ENCODE results near the gene OR10A6. TPM values are rescaled to one million over a fixed set of nuclear protein-coding genes. Genes with fewer than 3 reads are reported as not detected.

OR10A6 gene
- total and polyA plus RNA-seq, 4 experiments from 2014 or later = not detected

- intact Hi-C loops (cut with micrococcal nuclease) = no loop called here
- no peak overlapping the region for H3K4me3 Mint-ChIP-seq
- peaks cover 10 to 29% of the 10 kb centered on the region in 2 donors for H3K27me3 Mint-ChIP-seq
- CTCF ChIA-PET (ENCODE audit: partially characterized antibody) = no interaction called here
- no peak for DNase-seq
- H3K27ac ChIP-seq (ENCODE audit: low read depth, low read length) = no peak overlapping the region
- H3K9me3 ChIP-seq (ENCODE audit: control insufficient read depth in 1 of 2, low read length in 2 of 2) = no peaks in the 10 kb centered on the region
- H3K36me3 ChIP-seq (ENCODE audit: insufficient read depth, low read length) = no peaks in the 10 kb centered on the region
- no peaks in the 10 kb centered on the region for H3K36me3 Mint-ChIP-seq
- H3K27me3 ChIP-seq (ENCODE audit: insufficient read depth, low read length) = no peaks in the 10 kb centered on the region
- POLR2A ChIA-PET (ENCODE audit: partially characterized antibody) = no interaction called here
- H3K4me1 ChIP-seq (ENCODE audit: insufficient read depth, low read length) = no peaks in the 10 kb centered on the region
- H3K4me1 Mint-ChIP-seq = no peaks in the 10 kb centered on the region
- no peak overlapping the region for H3K4me3 ChIP-seq (ENCODE audit: low read length in 2 of 2)
- no peak overlapping the region for H3K27ac Mint-ChIP-seq
- peaks cover 0 to 9% (median 0%) of the 10 kb centered on the region in 8 donors for H3K9me3 Mint-ChIP-seq
Observed at GRCh38 chr11:7903940-7904339, 27.1 kb downstream of the OR10A6 start.

GRCh38 chr11:7901319-7901854, 29.7 kb downstream of the OR10A6 start:
- Mint-ChIP-seq H3K4me1 (no peaks in the 10 kb centered on the region), H3K36me3 (no peaks in the 10 kb centered on the region), H3K27ac (no peak overlapping the region), H3K27me3 (peaks cover 10 to 21% of the 10 kb centered on the region in 2 donors), H3K4me3 (no peak overlapping the region), H3K9me3 (peaks cover 0 to 9% (median under 1%) of the 10 kb centered on the region in 8 donors)
- no peak for DNase-seq
- no peak overlapping the region for H3K27ac ChIP-seq (ENCODE audit: low read depth, low read length)
- H3K4me1 ChIP-seq (ENCODE audit: insufficient read depth, low read length) = no peaks in the 10 kb centered on the region
- ChIA-PET POLR2A (ENCODE audit: partially characterized antibody) (no interaction called here), CTCF (ENCODE audit: partially characterized antibody) (interaction anchor here (1.2 to 1.5 kb wide), 2 partner anchors 9 to 85 kb away, joined by 3 to 4 read pairs; partner anchors contain the start of gene EIF3F)
- H3K27me3 ChIP-seq (ENCODE audit: insufficient read depth, low read length) = no peaks in the 10 kb centered on the region
- H3K4me3 ChIP-seq (ENCODE audit: low read length in 2 of 2) = no peak overlapping the region
- H3K36me3 ChIP-seq (ENCODE audit: insufficient read depth, low read length) = no peaks in the 10 kb centered on the region
- intact Hi-C loops (cut with micrococcal nuclease) = no loop called here
- H3K9me3 ChIP-seq (ENCODE audit: control insufficient read depth in 1 of 2, low read length in 2 of 2) = no peaks in the 10 kb centered on the region

- no peak overlapping the region for H3K27ac ChIP-seq (ENCODE audit: low read depth, low read length)
- intact Hi-C loops (cut with micrococcal nuclease) = no loop called here
- Mint-ChIP-seq H3K27me3 (peaks cover 9 to 17% of the 10 kb centered on the region in 2 donors), H3K27ac (no peak overlapping the region), H3K36me3 (no peaks in the 10 kb centered on the region), H3K4me3 (no peak overlapping the region), H3K4me1 (no peaks in the 10 kb centered on the region), H3K9me3 (peaks cover 0 to 9% (median under 1%) of the 10 kb centered on the region in 8 donors)
- ChIA-PET POLR2A (ENCODE audit: partially characterized antibody) (no interaction called here), CTCF (ENCODE audit: partially characterized antibody) (interaction anchor here (1.2 to 1.5 kb wide), 2 partner anchors 10 to 86 kb away, joined by 3 to 4 read pairs; partner anchors contain the start of gene EIF3F)
- no peaks in the 10 kb centered on the region for H3K27me3 ChIP-seq (ENCODE audit: insufficient read depth, low read length)
- no peaks in the 10 kb centered on the region for H3K36me3 ChIP-seq (ENCODE audit: insufficient read depth, low read length)
- no peaks in the 10 kb centered on the region for H3K4me1 ChIP-seq (ENCODE audit: insufficient read depth, low read length)
- no peak for DNase-seq
- no peak overlapping the region for H3K4me3 ChIP-seq (ENCODE audit: low read length in 2 of 2)
- no peaks in the 10 kb centered on the region for H3K9me3 ChIP-seq (ENCODE audit: control insufficient read depth in 1 of 2, low read length in 2 of 2)
Observed at GRCh38 chr11:7900686-7901085, 30.4 kb downstream of the OR10A6 start.

- H3K27me3 Mint-ChIP-seq = peaks cover 8 to 14% of the 10 kb centered on the region in 2 donors
- POLR2A ChIA-PET (ENCODE audit: partially characterized antibody) = no interaction called here
- H3K27ac Mint-ChIP-seq = no peak overlapping the region
Observed at GRCh38 chr11:7899418-7899817, 31.6 kb downstream of the OR10A6 start.

GRCh38 chr11:7898666-7899283, 32.3 kb downstream of the OR10A6 start:
- POLR2A ChIA-PET (ENCODE audit: partially characterized antibody) = no interaction called here
- Mint-ChIP-seq H3K27ac (no peak overlapping the region), H3K4me3 (no peak overlapping the region), H3K9me3 (peaks cover 0 to 9% (median under 1%) of the 10 kb centered on the region in 8 donors), H3K4me1 (no peaks in the 10 kb centered on the region), H3K36me3 (no peaks in the 10 kb centered on the region), H3K27me3 (peaks cover 6 to 12% of the 10 kb centered on the region in 2 donors)
- Histone ChIP-seq H3K27me3 (ENCODE audit: insufficient read depth, low read length) (no peaks in the 10 kb centered on the region), H3K36me3 (ENCODE audit: insufficient read depth, low read length) (no peaks in the 10 kb centered on the region), H3K27ac (ENCODE audit: low read depth, low read length) (no peak overlapping the region), H3K4me1 (ENCODE audit: insufficient read depth, low read length) (no peaks in the 10 kb centered on the region), H3K4me3 (ENCODE audit: low read length in 2 of 2) (no peak overlapping the region), H3K9me3 (ENCODE audit: control insufficient read depth in 1 of 2, low read length in 2 of 2) (no peaks in the 10 kb centered on the region)
- DNase-seq = no peak
- intact Hi-C loops (cut with micrococcal nuclease) = no loop called here
- CTCF ChIA-PET (ENCODE audit: partially characterized antibody) = interaction anchor here (0.7 to 1.3 kb wide), 2 partner anchors 10 to 88 kb away, joined by 3 to 4 read pairs; partner anchors contain the start of gene EIF3F

More at GRCh38 chr11:7899418-7899817, 31.6 kb downstream of the OR10A6 start:
- H3K9me3 ChIP-seq (ENCODE audit: control insufficient read depth in 1 of 2, low read length in 2 of 2) = no peaks in the 10 kb centered on the region
- no peak overlapping the region for H3K27ac ChIP-seq (ENCODE audit: low read depth, low read length)
- intact Hi-C loops (cut with micrococcal nuclease) = no loop called here
- no peak overlapping the region for H3K4me3 ChIP-seq (ENCODE audit: low read length in 2 of 2)
- CTCF ChIA-PET (ENCODE audit: partially characterized antibody) = interaction anchor here (1.3 kb wide), 1 partner anchor 87 kb away, joined by 4 read pairs; the partner anchor contains the start of gene EIF3F
- peaks cover 0 to 9% (median under 1%) of the 10 kb centered on the region in 8 donors for H3K9me3 Mint-ChIP-seq
- no peaks in the 10 kb centered on the region for H3K4me1 Mint-ChIP-seq
- H3K4me1 ChIP-seq (ENCODE audit: insufficient read depth, low read length) = no peaks in the 10 kb centered on the region
- no peaks in the 10 kb centered on the region for H3K36me3 ChIP-seq (ENCODE audit: insufficient read depth, low read length)
- H3K36me3 Mint-ChIP-seq = no peaks in the 10 kb centered on the region
- DNase-seq = no peak
- no peak overlapping the region for H3K4me3 Mint-ChIP-seq
- H3K27me3 ChIP-seq (ENCODE audit: insufficient read depth, low read length) = no peaks in the 10 kb centered on the region

GRCh38 chr11:7896009-7896785, 34.9 kb downstream of the OR10A6 start:
- DNase-seq = no peak
- no peak overlapping the region for H3K27ac Mint-ChIP-seq
- no peaks in the 10 kb centered on the region for H3K9me3 ChIP-seq (ENCODE audit: control insufficient read depth in 1 of 2, low read length in 2 of 2)
- peaks cover 0 to 5% (median 3%) of the 10 kb centered on the region in 4 donors for H3K4me1 Mint-ChIP-seq
- H3K4me3 Mint-ChIP-seq = no peak overlapping the region
- ChIA-PET CTCF (ENCODE audit: partially characterized antibody) (interaction anchor here (0.7 to 7.8 kb wide), 3 partner anchors 15 to 667 kb away, joined by 3 to 102 read pairs (median 3); partner anchors contain the start of gene EIF3F), POLR2A (ENCODE audit: partially characterized antibody) (no interaction called here)
- no peaks in the 10 kb centered on the region for H3K36me3 ChIP-seq (ENCODE audit: insufficient read depth, low read length)
- no peaks in the 10 kb centered on the region for H3K27me3 ChIP-seq (ENCODE audit: insufficient read depth, low read length)
- peaks cover 0 to 9% (median under 1%) of the 10 kb centered on the region in 8 donors for H3K9me3 Mint-ChIP-seq
- no peak overlapping the region for H3K4me3 ChIP-seq (ENCODE audit: low read length in 2 of 2)
- H3K36me3 Mint-ChIP-seq = no peaks in the 10 kb centered on the region
- H3K27ac ChIP-seq (ENCODE audit: low read depth, low read length) = no peak overlapping the region
- H3K27me3 Mint-ChIP-seq = peaks cover 0 to 2% of the 10 kb centered on the region in 2 donors
- intact Hi-C loops (cut with micrococcal nuclease) = no loop called here
- H3K4me1 ChIP-seq (ENCODE audit: insufficient read depth, low read length) = peaks cover 3% of the 10 kb centered on the region

- POLR2A ChIA-PET (ENCODE audit: partially characterized antibody) = no interaction called here
- no peaks in the 10 kb centered on the region for H3K36me3 Mint-ChIP-seq
- H3K4me1 Mint-ChIP-seq = peaks cover 0 to 5% (median 3%) of the 10 kb centered on the region in 4 donors
- no peak overlapping the region for H3K27ac ChIP-seq (ENCODE audit: low read depth, low read length)
- no peak overlapping the region for H3K27ac Mint-ChIP-seq
- no peak for DNase-seq
- H3K9me3 Mint-ChIP-seq = peaks cover 0 to 2% (median 0%) of the 10 kb centered on the region in 8 donors
- intact Hi-C loops (cut with micrococcal nuclease) = no loop called here
- H3K4me3 Mint-ChIP-seq = no peak overlapping the region
- H3K27me3 Mint-ChIP-seq = no peaks in the 10 kb centered on the region
- no peaks in the 10 kb centered on the region for H3K27me3 ChIP-seq (ENCODE audit: insufficient read depth, low read length)
- CTCF ChIA-PET (ENCODE audit: partially characterized antibody) = interaction anchor here (1.0 to 7.8 kb wide), 5 partner anchors 9 to 205 kb away, joined by 3 to 102 read pairs (median 4); partner anchors contain the start of gene EIF3F
- no peaks in the 10 kb centered on the region for H3K9me3 ChIP-seq (ENCODE audit: control insufficient read depth in 1 of 2, low read length in 2 of 2)
- H3K4me3 ChIP-seq (ENCODE audit: low read length in 2 of 2) = no peak overlapping the region
- no peaks in the 10 kb centered on the region for H3K36me3 ChIP-seq (ENCODE audit: insufficient read depth, low read length)
- H3K4me1 ChIP-seq (ENCODE audit: insufficient read depth, low read length) = peaks cover 3% of the 10 kb centered on the region
Observed at GRCh38 chr11:7894251-7894650, 36.8 kb downstream of the OR10A6 start.

Measured in CD4-positive, alpha-beta memory T cell (primary cell).